Sigmoid colon (tissue), 4 donors: ENCODE measurements around the gene GJC2.

Experiments used
- CTCF ChIP-seq, 4 experiments: fragments of 450-650 bp in 3 of 4; fragments of 200-600 bp in 1 of 4; IDR thresholded peaks; one replicate each; pipeline ENCODE4 v1.5.1; 2016 to 2019; ENCODE audit warnings: antibody characterized with exemption in 4 of 4, mild to moderate bottlenecking in 3 of 4, moderate library complexity in 2 of 4
- POLR2AphosphoS5 ChIP-seq, 4 donors: sonication (generic); formaldehyde crosslinking; IDR thresholded peaks; one replicate each; pipeline ENCODE4 v1.6.1; 2017; ENCODE audit warnings: antibody characterized with exemption in 4 of 4

GRCh38 chr1:228170666-228171065, 20.9 kb downstream of the GJC2 start:
- TF ChIP-seq CTCF (IDR thresholded peaks at IDR 0.05) (no peak), POLR2AphosphoS5 (IDR thresholded peaks at IDR 0.05) (no peak)
